HG03442 (cell line): Measurements from ENCODE around the gene PPFIA1.

ENCODE experiments used
- ATAC-seq: cut with Tn5 transposase; IDR thresholded peaks from one replicate; pipeline ENCODE4 v1.9.1; 2021; ENCODE audit warnings: mild to moderate bottlenecking, moderate library complexity; ENCODE audit not compliant: unreplicated experiment

PPFIA1 gene

GRCh38 chr11:70352601-70353000 is 82.1 kb downstream of the PPFIA1 start:
- no peak for ATAC-seq

DNA sequence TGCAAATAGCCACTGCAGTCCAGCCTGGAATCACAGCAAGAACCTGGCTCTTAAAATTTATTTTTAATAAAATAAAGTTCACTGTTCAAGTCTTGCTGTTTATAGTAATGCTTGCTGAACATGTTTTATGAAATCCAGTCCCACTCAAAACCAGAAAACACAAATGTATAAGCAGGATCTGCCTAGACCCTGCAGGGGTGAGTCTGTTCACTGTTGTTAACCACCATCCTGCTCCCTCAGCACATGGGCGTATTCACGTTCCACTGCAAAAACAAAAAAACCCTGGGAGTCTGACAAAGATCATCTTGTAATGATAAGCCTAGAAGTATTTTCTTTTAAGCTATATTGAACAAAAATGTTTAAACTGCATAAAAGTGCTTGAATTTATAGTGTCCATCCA is 82.8 kb downstream of the PPFIA1 start:
- ATAC-seq: no peak

DNA sequence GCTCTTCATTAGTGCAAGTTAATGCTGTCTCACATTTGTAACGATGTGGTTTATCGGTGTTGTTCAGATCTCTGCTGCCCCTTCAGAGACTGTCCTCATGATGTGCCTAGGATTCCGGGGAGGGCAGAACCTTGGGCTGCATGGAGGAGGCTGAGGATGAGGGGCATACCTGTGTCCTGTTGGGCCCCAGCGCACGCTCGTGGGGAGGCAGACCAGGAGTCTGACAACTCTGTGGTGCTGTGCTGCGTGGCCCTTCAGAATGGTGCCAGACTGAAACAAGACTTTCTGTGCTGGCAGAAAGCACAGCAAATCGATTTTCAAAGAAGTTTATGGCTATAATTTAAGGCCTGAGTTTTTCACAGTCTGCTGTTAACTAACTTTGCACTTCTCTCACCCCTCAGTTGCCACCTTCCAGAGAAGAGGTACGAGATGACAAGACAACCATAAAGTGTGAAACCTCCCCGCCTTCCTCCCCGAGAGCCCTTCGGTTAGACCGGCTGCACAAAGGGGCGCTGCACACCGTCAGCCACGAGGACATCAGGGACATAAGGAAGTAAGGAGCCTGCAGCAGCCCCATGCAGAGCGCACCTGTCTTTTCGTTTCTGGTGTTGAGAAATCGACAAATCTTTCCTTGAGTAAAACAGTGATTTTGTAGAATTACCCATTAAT is 83.5 kb downstream of the PPFIA1 start:
- no peak for ATAC-seq

DNA sequence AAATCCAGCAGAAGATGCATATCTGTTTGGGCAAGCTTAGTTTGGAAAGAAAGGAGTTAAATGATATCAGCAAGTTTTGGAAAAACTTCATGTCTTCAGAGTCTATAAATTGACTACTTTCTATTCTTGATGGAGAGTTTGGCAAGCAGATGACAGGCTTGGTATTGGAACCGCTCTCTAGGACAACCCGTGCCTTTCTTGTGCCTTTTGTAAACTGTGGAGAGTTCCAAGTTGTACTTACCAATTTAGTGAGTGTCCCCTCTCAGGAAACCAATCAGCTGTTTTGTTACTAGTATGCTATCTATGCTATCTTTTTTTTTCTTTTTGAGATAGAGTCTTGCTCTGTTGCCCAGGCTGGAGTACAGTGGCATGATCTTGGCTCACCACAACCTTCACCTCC is 84.1 kb downstream of the PPFIA1 start:
- ATAC-seq: no peak

DNA sequence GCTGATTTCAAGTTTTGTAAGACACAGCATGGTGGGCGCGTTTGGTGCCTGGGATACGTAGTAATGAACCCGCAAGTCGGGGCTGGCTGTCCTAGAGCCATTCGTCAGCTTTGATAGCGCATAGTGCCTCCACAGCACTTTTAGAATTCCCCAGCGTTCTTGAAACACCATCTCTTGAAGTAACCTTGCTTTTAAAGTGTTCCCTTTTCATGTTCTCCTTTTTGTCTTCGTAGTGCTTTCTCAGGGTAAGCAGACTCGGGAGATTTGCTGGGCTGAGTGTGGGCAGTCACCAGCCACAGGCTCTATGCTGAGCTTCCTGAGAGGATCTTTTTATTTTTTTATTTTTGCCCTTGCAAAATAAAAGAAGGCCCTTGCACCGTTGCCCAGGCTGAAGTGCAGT is 88.3 kb downstream of the PPFIA1 start:
- no peak for ATAC-seq

DNA sequence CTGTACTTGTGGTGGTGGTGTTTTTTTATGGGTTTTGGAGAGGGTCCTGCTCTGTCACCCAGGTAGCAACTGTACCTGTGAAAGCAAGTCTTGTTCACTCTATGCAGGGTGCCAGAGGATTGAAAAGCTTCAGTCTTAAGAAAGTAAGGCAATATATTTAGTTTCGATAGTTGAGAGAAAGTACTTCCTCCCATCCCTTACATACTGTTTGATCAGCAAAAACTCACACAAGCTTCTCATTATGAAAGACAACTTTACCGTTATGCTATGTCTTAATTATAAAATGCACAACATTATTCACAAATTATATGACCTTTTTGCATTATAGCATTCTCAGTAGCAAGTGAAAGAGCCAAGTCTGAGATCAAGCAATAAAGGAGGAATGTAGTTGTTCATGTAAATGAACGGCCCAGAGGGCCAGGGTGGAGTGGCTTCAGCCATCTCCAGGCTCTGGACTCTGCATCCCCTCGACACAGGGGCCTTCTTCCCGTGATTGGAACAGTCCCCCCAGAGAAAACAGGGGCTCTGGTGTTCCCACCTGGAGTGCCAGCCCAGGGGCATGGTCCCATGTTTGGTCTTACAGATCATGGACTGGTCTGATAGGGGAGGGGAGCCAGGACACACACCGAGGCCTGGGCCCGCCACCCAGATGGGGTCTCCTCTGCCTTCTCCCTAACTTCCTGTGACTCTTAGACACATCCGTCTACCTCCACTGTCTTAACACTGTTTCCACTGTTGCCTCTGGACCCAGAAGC is 89.1 kb downstream of the PPFIA1 start:
- no peak for ATAC-seq

- ATAC-seq: no peak
These were observed 89.7 kb downstream of the PPFIA1 start for GRCh38 chr11:70360211-70360610.

DNA sequence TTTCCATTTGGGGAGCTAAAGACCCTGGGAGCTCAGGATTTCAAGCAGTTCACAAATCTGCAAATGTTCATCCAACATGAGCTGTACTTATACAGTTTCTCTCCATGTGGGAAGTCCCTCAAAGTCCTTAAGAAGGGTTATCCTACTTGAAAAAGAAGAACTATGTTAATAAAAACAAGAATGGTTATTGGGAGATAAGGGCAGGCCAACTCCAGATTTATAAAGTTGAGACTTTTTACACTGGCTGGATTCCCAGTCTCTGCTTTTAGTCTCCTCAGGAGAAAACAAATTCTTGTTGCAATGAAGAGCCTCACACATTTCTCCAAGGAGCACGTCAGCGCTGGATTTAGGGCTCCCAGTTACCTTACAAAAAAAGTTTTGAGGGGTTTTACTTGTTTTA is 93.7 kb downstream of the PPFIA1 start:
- no peak for ATAC-seq

DNA sequence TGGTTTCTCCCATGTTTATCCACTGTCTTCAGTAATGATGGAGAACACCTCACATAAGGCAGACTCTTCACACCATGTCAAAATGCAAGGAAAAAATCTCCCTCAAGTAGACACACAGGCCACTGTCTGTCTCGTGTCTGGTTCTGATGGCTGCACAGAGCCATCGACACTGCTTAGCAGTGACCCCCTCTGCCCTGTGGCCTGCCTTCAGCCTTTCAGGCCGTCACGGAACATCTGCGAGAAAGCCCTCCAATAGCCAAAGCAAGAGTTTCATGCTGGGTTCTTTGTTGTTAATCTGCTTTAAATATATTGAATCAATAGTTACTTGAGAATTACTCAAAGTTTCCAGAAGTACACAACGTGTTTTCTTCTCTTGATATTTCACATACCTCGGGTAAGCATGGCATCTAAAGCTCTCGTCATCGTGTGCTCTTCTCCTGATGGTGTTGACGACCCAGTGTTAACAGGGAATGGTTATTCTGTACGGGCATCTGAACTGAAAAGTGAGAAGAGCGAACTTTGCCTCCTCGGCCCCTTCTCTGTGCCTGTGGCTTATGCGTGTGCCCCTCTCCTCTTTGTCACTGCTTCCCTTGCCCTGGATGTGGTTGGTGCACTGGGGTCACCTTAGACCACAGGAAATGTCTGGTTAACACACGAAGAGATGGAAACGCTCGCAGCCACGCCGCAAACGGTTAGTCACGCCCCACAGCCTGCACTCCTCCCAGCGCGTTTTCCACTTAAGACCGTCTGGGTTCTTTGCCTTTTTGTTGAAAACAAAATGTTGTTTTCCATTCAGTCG is 94.5 kb downstream of the PPFIA1 start:
- no peak for ATAC-seq

- ATAC-seq: no peak
These were observed 95.0 kb downstream of the PPFIA1 start for GRCh38 chr11:70365544-70365927.

- ATAC-seq: no peak
These were observed 96.6 kb downstream of the PPFIA1 start for GRCh38 chr11:70367071-70367470.

DNA sequence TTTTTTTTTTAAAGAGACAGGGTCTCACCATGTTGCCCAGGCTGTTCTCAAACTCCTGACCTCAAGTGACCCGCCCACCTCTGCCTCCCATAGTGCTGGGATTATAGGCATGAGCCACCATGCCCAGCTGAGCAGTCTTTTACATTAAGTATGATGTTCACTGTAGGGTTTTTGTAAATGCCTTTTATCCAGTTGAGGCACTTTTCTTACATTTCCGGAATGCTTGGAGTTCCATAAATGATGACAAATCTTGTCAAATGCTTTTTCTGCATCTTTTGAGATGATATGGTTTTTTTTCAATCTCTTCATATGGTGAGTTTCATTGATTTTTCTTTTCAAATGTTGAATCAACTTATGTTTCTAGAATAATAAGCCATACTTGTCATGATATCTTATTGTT is 98.5 kb downstream of the PPFIA1 start:
- no peak for ATAC-seq

- no peak for ATAC-seq
These were observed 100.8 kb downstream of the PPFIA1 start for GRCh38 chr11:70371241-70371640.

DNA sequence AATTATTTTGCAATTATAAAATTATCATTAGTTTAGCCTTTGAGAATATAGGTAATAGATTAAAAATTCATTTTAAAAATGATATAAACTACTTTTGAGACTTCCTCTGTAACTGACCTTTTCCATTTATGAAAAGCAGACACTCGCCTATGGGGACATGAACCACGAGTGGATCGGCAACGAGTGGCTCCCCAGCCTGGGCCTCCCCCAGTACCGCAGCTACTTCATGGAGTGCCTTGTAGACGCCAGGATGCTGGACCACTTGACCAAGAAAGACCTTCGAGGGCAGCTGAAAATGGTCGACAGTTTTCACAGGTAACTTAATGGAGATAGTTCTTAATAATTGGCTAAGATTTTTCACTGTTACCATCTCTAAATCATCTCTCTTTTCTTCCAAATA is 101.6 kb downstream of the PPFIA1 start:
- ATAC-seq: no peak

DNA sequence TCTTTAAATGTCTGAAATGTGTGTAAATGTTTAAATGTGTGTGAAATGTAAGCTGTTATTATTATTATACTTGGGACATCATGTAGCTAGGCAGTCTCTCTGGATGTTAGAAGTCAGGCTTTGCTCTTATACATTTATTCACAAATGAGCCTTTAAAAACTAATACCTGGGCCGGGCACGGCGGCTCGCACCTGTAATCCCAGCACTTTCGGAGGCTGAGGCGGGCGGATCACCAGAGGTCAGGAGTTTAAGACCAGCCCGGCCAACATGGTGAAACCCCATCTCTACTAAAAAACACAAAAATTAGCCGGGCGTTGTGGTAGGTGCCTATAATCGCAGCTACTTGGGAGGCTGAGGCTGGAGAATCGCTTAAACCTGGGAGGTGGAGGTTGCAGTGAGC is 106.1 kb downstream of the PPFIA1 start:
- ATAC-seq: no peak

DNA sequence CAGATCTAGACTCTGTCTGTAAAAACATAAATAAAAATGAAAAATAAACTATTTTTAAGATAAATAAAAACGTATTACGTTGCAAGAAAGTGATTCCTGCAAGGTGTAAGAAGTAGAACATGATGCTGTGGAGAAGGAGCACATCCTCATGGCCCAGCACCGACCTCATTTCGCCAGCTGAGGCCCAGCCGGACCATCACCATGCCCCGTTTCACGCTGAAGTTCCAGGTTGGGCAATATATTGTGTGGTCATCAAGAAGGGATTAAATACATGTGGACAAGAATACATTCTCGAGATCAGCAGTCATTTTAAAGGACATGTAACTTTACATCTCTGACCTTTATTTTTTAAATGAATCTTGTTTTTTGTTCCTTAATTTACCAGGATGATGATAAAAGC is 107.2 kb downstream of the PPFIA1 start:
- no peak for ATAC-seq

GRCh38 chr11:70378506-70379134 is 108.1 kb downstream of the PPFIA1 start:
- no peak for ATAC-seq

GRCh38 chr11:70381350-70381749 is 110.9 kb downstream of the PPFIA1 start:
- no peak for ATAC-seq

DNA sequence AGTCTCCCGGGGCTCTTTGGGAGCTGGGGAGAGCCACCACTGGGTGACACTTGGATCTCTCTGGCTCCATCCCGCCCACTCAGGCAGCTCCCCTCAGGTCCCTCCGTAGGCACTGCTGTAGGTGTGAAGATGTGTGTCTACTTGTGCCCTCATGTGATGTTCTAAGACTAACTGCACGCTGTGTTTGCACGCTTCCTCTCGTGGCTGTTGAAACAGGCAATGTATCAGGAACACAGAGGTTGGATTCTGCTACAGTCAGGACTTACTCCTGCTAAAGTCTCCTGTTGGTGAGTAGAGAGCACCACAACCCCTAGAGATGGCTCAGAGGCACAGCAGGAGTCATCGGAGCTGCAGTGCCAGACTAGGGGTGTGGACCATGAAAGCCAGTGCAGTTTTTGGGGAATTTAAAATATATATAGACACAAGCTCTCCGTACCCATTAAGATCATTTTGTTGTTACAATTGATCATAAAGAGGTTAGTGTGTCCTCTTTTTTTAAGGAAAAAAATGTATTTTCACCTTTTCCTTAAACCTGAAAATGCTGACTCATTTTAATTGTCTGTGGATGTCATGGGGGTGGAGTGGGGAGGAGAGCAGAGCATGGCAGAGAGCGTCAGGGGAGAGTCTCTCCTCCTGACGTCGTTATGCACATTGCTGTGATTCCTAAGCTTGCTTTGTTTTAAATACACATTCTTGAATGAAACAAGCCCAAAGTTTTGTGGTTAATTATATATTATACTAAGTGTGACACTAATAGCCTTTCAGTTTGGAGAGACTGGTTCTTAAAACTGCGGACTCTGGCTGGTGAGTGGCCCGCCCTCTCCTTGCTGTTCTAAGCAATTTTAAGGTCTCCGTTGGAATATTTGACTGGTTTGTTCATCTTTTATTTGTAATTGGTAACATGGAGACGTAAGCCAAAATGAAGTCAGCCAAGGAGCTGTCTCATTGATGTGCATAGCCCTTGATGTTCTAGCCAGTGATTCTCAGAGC is 111.7 kb downstream of the PPFIA1 start:
- no peak for ATAC-seq
